ENCODE data around the gene SHISA6.
"Not testable (repeated sequence)": the region's sequence is repeated elsewhere in the genome, so short reads cannot be mapped to it uniquely, and the experiment has no call there.

The SHISA6 gene

DNA sequence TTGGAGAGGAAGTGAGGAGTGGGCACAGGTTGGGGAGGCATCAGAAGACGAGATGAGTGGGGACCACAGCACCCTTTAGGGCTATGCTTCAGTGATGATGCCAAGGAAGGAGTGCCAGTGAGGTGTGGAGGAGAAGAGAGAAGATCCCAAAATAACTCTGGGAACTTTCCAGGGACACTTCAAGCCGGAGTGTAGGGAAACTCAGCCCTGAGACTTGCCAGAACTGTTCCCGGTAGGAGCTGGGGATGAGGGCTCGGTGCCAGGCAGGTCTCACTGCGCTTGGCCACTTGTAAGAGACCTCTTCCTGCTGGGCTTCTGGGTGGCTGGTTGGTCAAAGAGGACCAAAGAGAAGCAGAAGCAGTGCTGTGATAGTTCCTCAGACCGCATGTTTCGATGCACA is 63.6 kb downstream of the SHISA6 start:
- DNase-seq: no peak

DNA sequence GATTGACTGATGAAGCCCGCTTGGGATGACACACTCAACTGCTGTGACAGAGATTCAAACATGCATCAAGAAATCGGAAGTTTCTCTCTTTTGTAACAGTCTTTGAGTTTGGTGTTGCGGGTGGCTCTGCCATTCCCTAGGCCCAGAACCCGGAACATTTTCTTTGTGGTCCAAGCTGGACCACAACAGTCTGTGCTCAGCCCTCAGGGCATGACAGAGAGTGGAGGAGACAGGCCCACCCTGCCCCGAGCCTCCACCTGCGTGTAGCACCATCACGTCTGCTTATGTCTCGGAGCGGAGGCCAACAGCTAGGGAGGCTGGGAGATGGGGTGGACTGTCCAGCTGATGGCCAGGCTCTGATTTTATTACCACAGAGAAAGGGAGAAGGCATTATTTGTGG is 64.5 kb downstream of the SHISA6 start:
- no peak for DNase-seq

DNA sequence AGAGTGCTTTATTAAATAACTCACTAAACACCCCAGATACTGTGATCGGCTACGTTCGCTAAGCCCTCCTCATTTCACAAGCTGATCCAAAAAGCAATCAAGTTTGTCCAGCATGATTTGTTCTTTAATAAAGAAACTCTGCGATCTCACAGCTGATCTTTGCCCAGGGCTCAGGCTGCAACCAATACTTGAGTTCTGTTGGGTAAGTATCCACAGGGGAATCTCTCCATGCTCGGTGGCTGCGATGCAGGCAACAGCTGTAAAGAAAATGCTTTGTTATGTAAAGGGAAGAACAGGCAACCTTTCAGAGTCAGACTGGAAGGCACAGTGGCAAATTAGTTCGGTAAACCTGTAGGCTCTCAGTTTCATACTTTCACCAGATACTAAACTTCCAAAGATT is 67.5 kb downstream of the SHISA6 start:
- no peak for DNase-seq

DNA sequence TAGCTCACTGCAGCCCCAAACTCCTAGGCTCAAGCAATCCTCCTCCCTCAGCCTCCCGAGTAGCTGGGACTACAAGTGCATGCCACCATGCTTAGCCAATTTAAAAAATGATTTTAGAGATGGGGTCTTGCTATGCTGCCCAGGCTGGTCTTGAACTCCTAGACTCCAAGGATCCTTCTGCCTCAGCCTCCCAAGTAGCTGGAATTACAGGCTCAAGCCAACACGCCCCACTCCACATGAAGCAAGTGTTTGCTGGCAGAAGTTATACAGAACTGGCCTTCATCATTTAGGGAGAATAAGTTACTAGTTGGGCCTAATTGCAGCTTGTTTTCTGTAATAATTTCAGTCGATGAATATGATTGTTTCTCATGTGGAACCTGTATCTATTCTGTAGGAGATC is 68.0 kb downstream of the SHISA6 start:
- DNase-seq: no peak

DNA sequence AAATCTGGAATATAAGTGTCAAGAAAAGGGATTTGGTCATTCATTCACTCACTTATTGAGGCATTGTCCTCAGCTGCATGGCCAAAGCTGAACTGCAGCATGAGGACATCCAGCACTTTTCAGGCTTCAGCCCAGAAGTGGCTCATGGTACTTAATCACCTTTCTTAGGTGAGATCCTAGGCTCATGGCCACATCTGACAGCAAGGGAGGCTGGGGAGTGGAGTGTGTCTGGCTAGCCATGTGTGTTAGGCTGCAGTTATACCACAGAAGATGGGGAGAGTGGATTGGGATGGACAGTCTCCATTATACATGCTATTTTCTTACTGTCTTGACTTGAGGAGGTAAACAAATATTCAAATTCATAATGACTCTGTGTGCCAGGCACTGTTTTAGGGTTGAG is 68.8 kb downstream of the SHISA6 start:
- no peak for DNase-seq

DNA sequence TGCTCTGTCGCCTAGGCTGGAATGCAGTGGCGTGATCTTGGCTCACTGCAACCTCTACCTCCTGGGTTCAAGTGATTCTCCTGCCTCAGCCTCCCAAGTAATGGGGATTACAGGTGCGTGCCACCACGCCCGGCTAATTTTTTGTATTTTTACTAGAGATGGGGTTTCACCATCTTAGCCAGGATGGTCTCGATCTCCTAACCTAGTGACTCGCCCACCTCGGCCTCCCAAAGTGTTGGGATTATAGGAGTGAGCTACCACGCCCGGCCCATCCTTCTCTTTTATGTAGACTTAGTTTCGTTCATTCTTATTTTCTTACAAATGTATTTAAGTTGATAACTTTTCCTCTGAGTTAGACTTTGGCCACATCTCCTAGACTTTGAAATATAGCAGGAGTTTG is 75.4 kb downstream of the SHISA6 start:
- DNase-seq: not testable (repeated sequence)

DNA sequence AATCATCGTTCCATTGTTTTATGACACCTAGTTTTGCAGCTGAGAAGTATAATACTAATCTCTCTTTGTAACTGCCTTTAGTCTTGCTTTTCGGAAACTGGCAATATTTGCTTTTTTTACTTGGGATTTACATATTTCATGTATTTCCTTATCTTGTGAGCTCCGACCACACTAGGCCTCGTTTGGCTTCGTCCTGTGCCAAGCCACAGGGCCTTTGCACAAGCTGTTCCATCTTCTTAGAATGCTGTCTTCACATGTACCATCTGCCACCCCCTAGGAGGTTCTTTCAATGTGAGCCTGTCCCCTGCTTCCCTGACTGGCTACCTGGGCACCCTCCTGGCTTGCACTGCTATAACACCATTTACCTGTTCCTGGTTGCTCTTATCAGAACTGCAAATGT is 77.2 kb downstream of the SHISA6 start:
- DNase-seq: no peak

DNA sequence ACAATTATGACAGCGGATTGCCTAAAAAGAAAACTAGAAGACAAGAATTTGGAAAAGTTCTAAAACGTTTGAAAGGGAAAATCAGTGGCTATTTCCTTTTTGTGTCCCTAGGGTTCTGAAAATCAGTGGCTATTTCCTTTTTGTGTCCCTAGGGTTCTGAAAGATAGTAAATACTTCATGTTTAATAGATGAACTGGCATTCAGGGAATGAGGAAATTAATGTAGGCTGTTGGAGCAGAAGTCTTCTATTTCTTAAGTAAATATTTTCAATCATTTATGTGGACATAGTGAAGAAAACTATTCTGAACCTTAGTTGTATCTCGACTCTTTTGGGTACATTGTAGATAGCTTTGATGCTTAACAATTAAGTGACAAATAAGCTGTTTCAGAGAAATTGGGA is 78.9 kb downstream of the SHISA6 start:
- DNase-seq: no peak

DNA sequence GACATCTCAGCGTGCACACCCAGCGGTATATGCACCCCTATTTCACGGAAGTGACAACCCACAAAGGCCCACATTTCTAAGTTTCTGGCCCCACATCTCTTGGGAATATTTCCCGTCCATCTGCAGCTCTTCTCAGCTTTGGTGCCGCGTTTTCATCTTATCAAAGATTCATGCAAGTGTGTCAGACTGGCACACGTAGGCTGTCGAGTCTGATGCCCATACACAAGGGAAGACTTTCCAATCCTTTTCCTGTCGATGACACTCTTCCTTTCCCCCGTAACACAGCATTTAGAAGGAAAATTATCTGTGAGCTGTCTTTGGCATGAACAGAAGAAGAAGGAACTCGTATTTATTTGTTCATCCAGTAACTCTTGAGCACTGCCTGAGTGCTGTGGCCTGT is 83.0 kb downstream of the SHISA6 start:
- DNase-seq: no peak

DNA sequence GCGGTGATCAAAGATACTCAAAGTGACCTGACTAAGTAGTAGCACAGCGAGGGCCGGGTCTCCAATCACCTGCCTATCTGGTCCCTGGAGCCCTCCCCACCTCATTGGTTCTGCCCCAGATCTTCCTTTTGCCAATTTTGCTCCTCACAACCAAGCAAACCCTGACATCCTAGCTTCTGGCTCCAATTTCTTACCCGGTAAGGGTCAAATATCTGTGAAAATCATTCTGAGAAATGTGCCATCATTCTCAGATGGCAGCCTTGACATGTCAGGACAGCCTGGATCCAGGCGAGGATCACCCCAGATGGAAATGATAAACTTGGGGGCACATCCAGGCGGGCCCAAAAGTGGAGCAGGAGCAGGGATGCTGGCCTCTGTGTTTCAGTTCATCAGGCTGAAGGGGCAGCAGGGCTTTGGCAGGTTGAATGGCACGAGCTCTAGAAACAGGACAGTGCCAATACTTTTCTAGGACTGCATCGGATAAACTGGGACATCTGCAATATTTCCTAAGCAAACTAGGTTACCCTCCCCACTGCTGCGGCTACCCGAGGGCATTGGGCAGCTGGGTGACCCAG is 83.9 kb downstream of the SHISA6 start:
- DNase-seq: no peak

DNA sequence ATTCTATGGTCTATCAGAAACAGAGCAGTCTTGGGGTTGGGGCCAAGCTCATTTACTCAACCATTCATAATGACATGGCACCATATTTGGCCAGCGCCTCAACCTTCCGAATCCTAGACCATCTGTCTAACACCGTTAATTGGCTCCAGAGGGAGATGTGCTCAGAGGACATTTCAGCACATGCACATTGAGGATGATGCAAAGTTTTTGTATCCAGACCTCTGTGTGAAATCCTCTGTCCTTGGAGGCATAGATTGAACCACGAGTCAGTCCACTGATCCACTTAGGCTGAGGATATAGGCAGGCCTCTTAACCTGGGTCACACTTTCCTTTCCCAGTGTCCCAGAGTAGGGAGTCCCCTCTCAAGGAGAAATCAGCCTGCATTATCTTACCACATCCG is 85.5 kb downstream of the SHISA6 start:
- no peak for DNase-seq

DNA sequence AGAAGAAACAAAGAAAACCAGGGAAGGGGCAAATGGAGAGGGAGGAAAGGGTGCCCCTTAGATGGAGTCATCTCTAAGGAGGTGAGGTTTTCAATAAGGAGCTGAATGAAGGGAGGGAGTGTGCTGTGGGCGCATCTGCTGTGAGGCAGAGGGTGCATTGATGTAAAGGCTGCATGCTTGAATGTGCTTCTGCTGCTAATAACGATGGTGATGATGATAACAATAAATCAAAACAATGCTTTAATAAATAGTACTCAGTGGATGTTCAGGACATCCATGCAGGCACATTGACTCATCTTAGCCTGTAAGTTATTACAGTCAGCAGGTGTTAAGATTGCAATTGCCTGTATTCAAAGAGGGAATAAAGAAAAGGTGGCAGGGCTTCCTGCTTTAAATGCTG is 87.8 kb downstream of the SHISA6 start:
- DNase-seq: no peak

DNA sequence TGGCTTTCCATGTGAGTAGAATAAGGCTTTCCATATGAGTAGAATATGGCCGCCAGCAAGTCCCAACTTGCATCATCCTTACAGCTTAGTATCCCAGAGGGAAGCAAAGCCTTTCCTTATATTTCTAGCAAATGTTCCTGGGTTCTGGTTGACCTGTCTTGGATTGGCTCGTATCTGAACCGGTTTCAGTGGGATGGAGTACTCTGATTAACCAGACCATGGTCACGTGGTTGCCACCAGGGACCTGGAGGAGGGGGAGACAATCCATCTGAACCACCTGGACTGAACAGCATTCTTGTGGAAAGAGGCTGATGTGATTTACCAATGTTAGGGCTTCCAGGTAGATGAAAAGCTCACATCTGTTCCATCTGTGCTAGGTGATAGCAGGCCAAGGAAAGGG is 89.0 kb downstream of the SHISA6 start:
- no peak for DNase-seq

DNA sequence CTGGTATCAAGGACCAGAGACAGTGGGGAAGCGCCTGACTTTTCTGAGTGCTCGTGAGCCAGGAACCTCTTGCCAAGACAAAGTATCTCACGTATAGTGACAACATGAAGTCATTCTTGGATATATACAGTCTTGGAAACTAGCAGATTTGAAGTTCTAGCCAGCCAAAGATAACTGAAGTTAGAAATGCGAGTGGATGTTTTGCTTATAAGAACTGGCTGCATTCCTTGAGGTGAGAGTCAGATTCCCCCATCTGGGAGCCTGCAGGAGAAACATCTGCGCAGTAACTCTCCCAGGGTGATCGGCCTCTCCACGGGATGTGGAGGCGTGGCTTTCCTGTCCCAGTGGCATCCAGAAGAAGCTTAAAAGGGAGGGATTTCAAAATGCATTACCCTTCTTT is 89.8 kb downstream of the SHISA6 start:
- DNase-seq: no peak

DNA sequence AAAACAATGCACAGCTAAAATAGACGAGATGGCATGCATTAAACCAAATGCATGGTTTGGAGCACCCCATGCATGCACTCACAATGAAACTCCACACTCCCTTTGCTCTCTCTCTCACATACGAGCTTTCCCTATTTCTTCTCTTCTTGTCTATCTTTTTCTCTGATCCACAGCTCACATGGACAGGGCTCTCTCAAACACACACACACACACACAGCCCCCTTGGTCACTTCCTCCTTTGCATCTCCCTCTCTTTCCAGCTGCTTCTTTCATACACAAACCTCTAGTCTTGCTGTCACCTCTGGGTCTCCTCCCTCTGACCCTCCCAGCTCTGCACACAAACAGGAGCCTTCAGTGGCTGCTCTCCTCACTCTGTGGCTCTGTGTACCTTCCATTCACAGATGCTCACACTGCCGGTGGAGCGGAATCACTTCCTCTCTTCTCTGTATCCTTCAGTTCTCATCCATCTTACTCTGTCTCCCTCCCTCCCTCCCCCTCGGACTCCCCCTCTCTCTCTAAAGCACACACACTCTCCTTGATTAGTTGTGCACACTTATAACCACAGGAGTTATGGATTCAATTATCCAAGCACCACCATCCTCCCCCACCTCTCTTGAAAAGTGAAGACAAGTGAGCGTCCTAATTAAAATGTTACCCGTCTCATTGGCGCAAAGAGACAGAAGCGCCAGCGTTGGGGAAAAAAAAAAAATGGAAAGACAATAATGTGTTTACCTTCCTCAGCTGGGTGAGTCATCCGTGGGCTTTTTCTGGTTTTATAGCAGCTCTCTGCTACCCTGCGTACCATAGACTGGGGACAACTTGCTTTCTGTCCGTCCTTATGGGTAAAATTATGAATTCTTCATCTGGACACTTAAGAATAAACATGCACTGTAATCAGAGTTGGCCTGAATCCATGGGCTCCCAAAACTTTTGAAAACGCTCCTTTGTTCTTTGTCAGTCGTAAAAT is 90.8 kb downstream of the SHISA6 start:
- DNase-seq: no peak

DNA sequence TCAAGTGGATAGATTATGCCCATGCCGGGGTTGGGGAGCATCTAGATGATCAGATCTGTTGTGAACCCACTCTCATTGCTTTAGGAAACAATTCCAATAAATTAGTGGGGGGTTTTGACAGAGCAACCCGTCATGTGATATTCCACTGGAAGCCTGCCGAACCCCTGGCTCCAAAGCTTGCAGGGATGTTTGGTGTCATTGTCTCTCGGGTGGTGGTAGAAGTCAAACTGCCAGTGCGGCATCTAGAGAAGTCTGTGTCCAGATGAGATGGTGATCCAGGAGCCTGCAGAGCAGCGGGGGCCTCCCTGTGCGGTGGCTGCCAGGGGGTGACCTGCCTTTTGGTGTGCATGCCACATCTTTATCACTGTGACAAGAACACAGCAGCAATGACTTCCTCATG is 91.7 kb downstream of the SHISA6 start:
- no peak for DNase-seq

DNA sequence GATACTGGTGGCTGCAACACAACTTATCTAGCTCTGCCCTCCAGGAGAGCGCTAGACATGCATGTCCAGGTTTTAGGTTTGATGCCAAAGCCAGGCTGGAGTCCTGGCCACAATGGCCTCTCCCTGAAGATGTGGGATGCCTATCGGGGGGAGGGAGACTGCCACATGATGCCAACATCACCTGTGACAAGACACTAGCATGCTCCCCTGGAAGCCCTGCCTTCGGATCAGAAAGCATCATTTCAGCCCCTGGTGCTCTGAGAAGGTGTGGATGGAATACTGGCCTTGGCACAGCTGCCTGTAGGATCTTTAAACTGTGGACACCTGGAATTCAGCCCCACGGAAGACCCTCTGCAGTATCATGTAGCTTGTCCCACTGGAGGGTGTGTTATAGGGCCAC is 93.5 kb downstream of the SHISA6 start:
- DNase-seq: no peak

DNA sequence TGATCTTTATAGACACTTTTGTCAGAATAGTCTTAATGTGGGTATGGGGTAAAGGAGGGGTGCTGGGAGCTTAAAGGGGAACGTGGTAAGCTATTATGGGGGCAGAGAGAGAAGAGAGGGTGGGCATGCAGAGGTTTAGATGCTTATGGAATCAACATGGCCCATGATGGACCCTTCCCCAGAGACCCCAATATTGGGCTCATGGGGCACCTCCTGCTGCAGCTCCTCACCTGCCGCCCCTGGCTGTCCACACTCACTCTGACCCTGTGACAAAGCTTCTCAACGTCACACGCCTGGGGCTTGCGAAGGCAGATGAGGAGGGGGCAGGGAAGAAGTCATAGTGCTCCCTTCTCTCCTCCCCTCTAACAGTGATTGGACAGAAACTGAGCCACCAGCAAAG is 95.3 kb downstream of the SHISA6 start:
- no peak for DNase-seq

DNA sequence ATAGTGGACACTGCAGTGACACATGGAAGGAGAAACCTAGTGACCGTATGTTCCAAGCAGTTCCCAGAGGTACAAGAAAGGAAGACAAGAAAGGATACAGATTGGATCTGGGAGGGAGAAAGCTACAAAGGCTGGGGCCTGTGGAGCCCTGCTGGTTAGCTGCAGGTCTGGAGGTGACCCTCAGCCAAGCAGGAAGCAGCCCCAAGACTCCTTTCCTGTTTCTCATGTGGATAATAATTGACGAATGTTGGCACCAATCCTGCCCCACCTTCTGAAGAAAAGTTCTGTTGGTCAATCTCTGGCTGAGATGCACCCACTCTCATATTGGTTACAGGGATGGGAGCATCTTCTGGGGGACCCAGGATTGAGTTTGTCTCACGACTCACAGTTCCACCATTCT is 99.8 kb downstream of the SHISA6 start:
- DNase-seq: no peak

DNA sequence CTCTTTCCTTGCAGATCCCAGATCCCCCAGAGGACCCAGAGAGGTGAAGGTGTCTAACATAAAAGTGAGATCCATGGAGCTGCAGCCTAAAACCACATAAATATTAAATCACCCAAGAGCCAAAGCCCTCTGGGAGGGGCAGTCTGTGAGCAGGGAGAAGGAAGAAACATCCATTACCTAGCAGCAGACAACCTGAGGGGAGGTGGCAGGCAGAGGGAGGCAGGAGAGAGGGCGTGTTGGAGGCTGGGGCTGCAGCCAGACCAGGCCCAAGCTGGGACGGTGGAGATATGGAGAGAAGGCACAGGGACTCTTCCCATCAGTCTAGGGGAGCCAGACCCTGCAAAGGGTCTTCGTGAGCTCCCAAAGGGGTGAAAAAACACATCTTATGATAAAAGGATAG is 101.1 kb downstream of the SHISA6 start:
- DNase-seq: no peak

DNA sequence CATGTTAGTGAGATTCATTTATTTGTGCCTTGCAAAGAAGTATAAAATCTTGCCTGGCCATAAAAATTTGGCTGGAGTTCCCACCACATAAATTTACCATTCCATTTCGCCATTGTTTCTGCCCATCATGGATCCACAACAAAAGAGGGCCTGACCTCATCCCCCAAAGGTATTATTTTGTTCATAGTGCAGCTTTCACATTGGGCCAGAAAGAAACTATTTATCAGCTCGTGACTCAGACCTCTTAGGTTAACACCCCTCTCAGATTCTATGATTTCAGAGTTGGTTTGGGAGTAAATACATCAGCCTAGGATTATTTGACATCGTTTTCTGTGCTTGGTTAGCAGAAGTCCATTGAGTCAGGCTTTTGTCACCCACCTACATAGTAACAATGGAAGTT is 108.1 kb downstream of the SHISA6 start:
- DNase-seq: no peak

DNA sequence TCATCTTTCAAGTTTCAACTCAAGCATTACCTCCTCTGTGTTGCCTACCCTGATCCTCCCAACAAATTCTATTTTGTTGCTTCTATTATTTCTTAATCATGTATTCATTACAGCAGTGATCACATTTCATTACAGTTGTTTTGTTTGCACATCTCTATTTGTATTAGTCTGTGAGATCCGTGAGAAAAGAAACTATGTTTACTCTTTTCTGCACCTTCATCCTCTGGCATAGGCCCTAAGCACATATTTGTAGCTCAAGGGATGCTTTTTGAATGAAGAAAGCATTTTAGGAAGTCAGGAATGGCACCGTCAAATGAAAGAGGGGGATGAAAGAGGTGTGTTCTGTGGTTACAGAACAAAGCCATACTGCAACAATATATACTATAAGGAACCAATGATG is 110.5 kb downstream of the SHISA6 start:
- no peak for DNase-seq

DNA sequence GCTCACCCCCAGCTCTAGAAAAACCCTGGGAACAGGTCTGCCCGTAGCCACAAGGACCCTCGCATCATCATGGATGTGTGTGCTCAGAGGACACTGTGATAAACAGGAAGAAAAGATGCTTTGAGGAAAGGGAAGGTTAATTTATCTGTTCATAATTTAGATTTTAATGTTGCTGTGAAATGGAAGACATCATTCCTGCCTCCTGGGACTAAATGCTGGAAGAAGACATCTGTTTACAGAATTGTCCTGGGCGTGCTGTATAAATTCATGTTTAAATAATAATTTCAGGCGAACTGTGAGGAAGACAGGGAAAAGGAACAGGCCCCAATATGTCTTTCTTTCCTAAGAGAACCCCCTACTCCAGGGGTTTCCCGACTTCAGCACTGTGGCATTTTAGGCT is 112.6 kb downstream of the SHISA6 start:
- DNase-seq: no peak

DNA sequence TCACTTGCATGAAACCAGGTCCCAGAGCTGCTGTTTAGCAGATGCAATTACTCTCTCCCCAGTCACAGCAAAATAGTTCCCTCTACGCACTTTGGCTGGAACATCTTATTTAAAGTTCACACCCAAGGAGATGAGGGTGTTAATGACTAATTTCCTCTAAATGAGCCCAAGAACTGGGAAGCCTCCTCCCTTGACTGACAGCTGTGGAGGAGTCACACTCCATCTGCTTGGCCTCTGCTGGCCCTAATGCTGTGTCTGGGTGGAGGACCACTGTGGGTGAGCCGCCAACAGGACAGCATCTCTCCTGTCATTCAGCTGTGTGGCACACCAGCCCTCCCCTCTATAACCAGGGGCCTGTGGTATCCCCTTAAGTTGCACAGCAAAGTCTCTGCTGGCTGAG is 115.4 kb downstream of the SHISA6 start:
- DNase-seq: no peak

DNA sequence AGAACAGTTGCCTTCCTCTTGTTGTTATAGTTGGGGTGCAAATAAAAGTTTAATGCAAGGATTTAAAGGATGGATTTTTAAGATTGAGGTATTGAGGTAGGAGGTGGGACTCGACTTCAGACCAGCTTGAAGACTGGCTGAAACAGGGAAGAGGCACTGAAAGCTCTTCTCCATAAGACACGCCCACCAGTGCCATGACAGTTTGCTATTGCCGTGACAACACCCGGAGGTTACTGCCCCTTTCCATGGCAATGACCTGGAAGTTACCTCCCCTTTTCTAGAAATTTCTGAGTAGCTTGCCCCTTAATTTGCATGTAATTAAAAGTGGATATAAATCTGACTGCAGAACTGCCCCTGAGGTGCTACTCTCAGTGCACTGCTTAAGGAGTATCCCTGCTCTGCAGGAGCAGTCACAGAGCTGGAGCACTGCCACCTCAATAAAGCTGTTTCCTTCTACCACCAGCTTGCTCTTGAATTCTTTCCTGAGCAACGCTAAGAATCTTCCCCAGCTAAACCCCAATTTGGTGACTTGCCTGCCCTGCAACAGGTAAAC is 122.6 kb downstream of the SHISA6 start:
- no peak for DNase-seq
